CD4-positive, alpha-beta T cell treated with Interleukin-12 subunit alpha and Interleukin-12 subunit beta, for 1 hour (primary cell): ENCODE results near the gene LTBP3.

Experiments
- DNase-seq: peaks from one replicate; pipeline ENCODE4 v3.0.0-alpha.2; 2020

Gene LTBP3

DNA sequence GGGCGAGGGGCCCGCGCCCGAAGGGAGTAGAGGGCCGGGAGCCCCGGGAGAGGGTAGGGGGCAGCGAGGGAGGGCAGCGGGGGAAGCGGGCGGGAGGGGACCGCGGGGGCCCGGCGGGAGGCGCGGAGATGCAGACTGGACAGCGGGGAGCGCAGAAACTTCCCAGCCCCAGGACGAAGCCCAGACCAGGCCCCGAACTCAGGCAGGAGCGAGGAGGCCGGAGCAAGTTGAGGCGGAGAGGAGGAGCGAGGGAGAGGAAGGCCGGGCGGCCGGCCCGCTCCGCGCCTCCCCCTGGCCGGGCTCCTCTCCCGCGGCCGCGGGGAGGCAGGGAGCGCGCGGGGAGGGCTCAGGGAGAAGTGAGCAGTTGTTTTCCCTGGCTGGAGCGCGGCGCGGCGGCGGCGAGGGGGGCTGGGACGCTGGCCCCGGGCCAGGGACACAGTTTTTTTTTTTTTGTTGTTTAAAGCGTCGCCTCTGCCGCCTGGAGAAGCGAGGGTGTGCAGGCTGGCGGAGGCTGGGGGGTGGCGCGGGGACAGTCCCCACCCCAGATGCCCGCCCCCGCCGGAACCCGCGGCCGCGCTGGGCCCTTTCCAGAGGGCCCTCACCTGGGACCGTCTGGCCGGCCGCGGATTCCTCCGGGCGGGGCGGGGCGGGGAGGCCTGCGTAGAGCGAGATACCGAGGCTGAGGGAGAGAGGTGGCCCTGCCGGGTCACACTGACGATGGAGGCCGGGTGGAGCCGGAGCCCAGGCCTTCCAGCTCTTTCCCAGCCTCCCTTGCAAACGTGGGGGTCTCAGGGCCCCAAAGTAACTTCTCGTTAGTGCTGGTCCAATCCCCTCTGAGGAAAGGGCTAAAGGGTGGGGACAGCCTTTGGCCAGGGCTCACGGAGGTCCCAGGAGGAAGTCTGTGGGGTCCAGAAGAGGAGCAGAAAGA, at the start of gene LTBP3:
Gene LTBP3 (minus strand): TSS at position 358 of the 928 bp plus-strand sequence. CDS start 400 bp downstream, outside the sequence.
- DNase-seq = peak; percentile 60

DNA sequence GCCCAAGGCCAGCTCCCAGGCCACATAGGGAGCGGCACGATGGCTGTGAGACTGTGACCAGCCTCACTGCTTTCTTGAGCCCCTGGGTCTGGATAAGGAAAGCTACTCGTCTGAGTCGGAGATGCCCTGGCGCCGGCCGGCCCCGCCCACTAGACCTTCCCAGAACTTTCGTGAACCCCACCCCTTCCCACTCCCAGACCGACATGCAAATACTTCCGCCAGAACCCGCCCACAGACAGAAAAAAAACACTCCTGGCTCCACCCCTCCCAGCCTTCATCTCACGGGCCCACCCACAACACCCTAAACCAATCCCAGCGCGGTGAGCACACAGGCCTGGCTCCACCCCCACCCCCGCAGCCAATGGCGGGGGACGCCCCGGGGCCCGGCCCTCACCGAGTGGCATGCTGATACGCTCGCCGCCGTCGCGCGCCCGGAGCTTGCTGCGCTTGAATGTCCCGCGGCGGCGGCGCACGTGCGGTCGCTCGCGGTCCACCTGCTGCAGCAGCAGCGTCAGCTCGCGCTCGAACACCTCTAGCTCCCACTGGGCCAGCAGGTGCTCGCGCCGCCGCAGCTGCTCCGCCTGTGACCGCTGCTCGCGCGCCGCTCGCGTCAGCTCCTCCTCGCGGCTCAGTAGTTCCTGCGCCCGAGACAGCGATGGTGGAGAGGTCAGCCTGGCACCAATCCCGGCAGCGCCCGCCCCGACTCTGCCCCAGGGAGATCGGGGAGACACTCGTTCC, 48.9 kb upstream of the LTBP3 start:
- DNase-seq = peak; percentile 22

DNA sequence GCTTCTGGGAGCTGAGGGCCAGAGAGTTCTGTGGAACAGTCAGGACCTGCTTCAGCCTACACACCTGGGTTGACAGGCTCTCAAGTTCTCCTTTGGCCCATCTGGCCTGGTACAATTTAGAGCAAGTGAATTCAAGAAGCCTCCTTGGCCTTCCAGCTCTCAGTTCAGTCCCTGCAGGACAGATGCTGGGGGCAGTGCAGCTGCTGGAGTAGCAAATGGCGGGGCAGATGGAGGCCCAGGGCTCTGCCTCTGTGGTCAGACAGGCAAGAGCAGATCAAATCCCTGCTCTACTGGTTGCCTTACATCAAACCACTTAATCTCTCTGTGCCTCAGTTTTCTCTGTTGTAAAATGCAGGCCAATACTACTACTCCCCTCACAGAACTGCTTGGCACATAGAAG, 46.1 kb upstream of the LTBP3 start:
- DNase-seq = no peak

DNA sequence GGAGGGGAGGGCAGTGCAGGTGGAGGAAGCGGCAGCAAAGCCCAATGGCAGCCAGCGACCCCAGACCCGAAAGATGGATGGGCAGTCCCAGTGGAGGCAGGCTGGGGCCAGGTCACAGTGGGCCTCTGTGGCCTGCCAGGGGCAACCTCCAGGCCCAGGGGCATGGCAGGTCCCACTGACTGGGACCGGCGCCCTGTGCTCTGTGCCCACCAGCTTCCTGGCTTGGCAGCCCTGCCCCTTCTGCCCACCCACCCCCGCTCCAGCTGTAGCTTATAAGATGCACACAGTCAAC, 41.7 kb upstream of the LTBP3 start:
- DNase-seq = no peak

DNA sequence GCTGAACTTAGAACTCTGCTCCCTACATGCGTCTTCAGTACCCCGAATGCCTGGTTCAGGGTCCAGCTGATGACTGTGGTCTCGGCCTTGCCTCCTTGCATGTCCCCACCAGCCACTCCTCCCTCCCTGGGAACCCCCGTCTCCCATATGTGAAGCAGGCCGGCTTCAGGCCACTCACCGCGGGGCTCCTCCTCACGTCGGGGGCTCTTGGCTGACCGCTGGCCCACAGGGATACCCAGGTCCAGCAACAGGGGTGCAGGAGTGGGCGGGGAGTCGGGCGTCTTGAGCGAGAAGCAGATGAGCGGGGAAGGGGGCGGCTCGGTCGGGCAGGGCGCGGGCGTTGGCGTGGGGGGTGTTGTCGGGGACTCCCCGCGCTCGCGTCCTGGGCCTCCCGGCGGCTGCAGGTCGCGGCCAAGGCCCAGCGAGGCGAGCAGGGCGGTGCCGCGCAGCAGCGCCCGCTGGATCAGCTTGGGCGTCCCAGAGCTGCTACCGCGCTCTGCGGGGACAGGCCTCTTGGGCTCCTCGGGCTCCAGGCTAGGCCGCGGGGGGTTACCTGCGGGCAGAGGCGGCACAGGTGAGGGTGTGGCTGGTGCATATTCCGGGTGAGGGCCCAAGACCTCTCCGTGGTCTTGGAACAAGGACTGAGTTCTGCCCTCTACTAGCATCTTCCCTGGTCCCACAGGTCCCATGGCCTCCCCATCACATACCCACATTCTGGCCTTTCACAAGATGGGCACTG, 41.2 kb upstream of the LTBP3 start:
- DNase-seq = no peak

DNA sequence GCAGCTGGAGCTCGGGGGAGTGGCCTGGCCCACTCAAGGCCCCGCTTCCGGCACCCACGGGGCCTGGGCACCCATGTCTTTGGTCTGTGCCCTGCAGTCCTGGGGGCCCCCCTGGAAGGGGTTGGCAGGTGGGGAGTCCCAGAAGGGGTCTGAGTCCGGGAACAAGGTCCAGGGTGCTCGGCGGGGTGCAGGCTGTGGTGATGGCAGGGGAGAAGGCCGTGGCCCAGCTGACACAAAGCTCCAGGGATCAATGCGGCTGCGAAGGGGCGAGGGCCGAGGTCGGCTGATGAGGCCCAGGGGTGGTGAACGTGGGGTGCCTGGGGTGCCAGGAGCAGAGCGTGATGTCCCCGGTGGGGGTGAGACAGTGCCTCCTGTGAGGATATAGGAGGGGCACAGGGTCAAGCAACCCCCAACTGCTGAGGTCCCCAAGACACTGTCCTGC, 40.1 kb upstream of the LTBP3 start:
- DNase-seq = no peak

DNA sequence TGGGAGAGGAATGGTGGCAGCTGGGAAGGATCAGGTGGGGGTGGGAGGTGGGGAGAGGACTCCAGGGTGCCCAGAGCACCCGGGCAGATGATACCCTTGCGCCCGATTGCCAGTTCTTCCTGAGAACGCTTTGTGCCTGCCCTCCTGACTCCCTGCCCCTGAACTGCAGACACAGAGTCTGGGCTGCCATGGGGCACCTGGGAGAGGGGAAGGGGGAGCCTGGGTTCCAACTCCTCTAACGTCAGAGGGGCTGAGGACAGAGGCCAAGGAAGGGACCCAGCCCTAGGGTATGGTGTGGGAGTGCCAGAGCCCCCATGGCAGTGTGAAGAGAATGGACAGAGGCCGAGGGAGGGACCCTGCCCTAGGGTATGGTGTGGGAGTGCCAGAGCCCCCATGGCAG, 38.4 kb upstream of the LTBP3 start:
- DNase-seq = no peak

DNA sequence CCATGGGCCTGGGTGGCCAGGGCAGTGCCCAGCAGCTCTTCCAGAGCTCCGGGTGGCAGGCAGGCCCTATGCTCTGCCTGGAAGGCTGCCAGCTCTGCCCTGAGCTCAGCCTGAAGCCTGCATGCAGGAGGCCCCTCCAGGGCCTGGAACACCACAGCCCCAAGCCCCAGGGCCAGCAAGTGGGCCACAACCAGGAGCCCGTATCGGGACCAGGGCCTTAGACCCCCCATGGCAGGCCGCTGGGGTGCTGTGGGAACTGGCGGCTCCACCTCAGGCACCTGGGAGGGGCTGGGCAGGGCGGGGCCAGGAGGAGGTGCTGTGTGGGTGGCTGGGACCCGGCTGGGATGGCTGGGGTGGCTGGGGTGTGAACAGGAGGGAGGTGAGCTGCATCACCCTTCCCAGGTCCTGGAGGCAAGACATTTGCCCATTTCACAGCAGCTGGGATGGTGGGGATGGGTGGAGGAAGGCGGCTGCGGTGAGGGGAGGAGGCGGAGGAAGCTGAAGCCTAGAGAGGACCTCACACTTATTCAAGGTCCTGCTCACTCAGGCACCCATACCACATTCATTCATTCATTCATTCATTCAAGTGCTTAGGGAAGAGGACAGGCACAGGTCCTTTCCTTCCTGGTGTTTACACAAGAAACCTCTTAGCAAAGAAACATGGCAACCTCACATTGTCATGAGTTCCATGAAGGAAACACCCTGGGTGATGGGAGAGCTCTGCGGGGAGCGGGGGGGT, 37.6 kb upstream of the LTBP3 start, which contains the start of gene KCNK7:
Gene KCNK7 (minus strand): TSS at position 258 of the 739 bp plus-strand sequence. CDS start 28 bp downstream, at position 230.
- no peak for DNase-seq

DNA sequence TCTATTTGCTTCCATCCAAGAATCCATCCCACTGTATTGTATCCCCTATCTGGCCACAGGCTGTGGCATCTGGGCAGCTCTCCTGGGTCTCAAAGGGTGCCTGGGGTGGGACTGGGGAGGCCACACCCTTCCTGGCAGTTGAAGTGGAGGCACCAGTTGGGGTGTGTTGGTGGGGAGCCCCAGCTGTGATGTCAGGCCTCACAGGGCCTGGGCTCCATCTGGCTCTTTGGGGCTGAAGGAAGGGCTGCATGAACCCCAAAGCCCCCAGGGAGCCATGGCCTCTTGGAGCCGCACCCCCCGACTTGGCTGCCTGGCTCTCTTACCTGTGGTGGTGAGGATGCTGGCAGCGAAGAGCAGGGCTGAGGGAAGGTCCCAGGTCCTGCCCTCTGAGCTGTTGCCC, 37.0 kb upstream of the LTBP3 start:
- DNase-seq = no peak

DNA sequence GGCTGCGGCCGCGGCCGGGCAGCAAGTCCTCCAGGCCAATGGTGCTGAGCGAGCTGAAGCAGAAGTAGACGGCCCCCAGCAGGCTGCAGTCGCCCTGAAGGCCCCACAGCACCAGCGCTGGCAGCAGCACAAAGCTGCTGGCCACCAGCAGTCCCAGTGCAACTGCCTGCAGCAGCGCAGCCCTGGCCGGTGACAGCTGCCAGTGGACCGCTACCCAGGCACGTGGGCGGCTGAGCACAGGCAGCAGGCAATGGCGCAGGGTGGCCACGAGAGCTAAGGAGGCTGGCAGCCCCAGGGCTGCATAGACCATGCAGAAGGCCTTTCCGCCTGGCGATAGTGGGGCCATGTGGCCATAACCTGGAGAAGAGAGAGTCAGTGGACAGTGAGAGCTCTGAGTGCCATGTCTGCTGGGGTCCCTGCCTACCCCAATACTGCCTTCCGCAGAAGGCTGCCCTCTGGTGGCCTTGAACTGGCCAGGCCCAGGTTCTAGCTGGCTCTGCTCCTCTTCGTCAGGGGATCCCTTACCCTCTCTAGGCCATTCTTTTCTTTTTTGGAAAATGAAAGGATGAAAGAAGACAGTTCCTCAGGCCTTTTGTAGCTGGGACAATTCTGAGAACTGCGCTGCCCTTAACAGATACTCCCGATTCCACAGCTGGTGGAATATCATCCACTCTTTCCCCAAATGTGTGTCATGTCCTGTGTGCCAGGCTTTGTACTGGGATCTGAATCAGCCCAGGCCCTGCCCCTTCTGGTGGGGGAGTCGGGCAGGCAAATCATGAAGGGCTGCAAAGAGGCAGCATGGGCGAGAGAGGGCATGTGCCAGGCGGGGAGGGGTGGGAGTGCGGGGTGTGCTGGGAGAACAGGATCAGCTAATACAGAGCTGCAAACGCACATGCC, 35.6 kb upstream of the LTBP3 start:
- peak; percentile 57 for DNase-seq

DNA sequence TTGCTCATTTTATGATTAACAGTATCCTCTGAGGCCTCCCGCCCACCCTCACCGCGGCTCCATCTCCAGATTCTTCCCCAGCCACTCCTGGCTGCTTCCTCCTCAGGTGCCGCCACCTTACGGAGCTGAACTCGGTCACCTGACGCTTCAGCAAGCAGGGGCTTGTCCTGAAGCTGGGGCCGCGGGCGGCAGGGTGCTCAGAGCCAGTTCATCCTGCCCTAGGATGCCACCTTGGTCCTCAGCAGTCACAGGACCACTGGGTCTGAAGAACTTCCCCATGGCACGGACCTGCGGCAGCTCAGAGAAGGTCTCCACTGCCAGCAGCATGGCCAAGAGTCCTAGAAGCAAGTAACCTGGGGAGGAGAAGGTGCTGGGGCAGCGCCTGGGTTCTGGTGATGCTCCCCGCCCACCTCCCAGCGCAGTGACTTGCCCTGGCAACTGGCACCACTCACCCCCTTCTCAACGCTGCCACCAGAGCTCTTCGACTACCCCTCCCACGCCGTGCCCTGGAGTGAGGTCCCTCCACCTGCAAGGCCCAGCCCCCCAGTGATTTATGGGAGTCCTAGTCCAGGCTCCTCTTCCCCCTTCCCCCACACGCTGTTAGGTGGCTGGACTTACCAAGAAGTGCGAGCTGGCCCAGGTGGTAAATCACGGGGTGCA, 34.8 kb upstream of the LTBP3 start:
- no peak for DNase-seq

DNA sequence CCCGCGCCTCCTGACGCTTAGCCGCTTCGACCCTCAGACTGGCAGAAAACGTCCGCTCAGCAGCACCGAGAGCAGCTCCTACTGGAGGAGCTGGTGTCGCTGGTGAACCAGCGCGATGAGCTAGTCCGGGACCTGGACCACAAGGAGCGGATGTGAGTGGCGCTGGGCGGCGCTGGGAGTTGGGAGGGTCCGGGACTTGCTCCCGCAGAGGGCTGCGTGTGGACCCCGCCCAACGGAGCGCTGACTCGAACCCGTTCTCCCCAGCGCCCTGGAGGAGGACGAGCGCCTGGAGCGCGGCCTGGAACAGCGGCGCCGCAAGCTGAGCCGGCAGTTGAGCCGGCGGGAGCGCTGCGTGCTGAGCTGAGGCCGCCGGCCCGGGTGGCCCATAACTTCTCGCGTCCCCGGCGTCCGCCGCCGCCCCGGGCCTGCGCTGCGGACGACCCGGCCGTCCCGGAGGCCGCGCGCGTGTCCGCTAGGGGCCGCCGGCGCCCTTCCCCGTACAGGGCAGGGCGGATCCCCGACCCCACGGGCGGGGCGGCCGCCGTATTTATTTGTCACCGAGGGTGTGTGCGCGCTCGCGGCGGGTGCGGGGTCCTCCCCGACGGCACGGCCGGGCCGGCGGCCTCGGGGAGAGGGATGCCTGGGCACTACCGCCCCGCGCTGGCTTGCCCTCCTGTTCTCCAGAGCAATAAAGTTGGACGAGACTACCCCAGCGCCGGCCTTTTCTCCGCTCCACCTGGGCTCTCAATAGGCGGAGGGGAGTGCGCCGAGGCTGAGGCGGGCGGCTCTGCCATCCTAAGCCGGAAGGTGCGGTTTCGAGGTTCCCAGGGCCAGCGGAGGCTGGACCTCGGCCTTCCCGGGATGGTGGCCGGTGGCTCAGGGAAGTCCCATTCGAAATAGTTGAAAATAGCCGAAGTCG, 34.0 kb upstream of the LTBP3 start:
- no peak for DNase-seq

DNA sequence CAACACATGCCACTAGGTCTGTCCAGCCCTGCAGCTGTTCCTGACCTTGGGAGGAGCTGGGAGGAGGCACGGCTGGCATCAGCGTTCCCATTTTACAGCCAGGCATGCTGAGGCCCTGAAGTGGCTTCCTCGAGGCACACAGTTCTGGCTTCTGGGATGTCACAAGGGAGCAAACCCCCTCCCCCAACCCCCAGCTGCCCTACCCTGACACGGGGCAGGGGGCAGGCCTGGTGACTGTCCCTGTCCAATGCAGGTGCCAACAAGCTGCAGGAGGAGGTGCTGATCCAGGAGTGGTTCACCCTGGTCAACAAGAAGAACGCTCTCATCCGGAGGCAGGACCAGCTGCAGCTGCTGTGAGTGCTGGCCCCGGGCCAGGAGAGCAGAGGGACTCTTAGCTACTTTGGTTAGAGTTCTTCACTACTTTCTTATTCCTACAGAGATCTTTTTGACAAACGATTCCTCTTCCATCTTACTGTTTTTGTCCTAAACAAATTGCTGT, 32.1 kb upstream of the LTBP3 start:
- no peak for DNase-seq

DNA sequence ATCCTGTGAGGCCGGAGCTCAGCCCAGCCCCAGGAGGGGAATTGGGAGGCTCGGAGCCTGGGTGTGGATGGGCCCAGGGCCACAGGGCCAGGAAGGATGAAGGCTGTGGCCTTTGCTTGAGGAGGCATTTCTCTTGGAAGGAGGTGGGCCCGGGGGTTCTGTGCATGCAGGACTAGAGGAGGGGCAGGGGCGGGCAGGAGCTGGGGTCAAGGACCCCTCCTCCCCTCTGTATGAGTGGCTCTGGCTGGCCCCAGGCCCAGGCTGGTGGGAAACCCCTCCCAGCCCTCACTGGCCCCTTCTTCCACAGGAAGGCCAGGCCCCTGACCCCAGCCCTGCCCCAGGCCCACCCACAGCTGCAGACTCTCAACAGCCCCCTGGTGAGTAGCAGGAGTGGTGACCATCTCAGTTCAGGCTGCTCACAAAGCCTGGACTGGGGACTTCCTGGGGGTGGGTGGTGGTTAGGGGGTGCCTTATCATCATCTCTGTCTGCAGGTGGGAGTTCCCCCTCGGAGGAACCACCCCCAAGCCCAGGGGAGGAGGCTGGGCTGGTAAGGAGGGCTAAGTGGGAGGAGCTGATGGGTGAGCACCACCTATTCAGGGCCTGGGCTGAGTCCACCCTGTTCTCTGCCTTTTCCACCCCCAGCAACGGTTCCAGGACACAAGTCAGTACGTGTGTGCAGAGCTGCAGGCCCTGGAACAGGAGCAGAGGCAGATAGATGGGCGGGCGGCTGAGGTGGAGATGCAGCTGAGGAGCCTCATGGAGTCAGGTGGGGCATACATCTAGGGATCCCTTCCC, 31.5 kb upstream of the LTBP3 start:
- peak; percentile 51 for DNase-seq

DNA sequence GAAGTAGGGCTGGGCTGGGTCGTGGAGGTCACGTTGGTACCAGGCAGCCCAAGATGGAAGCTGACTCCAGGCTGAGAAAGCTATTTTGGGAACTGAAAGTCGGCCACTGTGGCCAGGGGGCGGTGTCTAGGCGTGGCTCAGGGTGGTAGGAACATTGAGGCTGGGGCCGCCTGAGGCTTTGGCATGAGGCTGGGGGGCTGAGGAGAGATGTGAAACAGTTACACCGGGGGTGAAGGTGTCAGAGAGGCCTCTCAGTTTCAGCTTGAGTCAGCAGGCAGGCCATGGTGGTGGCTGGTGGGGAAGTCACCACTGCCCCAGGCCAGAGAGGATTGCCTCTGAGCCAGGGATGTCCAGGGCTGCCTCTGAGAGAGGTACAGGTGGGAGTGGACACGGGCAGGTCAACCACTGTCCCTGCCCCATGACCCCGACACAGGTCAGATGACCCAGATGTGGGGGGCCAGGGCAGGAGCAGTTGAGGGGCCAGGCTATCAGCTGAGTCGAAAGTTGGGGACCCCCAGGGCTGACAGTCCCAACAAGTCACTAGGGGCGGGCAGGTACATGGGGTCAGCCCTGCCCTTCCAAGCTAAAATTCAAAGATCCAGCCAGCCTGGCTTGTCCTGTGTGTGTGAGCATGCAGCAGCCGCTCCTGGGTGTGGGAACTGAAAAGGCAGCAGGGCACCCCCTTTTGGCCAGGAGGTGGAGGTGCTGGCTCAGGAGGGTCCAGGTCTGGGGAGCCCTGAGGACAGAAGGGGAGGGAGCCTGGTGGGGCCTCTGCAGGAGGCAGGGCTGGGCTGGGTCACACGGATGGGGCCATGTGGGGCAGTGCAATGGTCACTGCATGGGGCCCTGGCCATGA, 30.3 kb upstream of the LTBP3 start:
- DNase-seq = peak; percentile 83

DNA sequence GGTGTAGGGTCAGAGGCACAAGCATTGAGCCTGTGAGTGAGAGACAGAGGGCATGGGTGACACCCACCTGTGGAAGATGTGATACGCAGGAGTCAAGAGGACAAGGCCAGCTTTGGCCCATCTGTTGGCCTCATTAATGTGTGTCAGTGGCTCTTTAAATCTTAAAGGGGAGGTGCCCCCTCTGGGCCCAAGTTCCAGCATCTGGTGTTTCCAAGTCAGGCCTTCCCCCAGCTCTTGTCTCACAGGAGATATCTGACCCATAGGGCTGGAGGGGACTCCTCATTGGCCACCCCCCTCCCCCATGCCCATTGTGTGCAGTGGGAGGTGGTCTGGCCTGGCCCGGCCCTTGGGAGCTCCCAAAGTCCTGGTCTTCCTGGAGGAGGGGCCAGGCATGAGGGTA, 28.5 kb upstream of the LTBP3 start:
- no peak for DNase-seq

DNA sequence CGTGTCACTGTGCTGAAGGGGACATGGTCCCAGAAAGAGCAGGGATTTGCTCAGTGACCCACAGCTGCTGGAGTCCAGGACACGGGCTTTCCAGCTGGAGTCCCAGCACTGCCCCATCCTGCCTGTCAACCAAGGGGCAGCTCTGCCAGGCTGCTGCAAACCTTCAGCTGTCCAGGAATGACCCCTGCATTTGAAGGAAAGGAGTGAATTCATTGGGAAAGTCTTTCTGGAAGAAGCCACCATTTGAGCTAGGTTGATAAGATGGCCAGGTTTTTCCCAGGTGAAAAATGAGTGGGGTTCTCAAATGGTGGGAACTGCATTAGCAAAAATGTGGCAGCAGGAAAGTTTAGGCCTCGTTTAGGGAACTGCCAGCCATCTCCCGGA, 28.1 kb upstream of the LTBP3 start:
- no peak for DNase-seq
